ENCODE data around the gene DPP10. TPM values are rescaled to one million over a fixed set of nuclear protein-coding genes. Genes with fewer than 3 reads are reported as not detected.
A peak's percentile ranks its signal among the peaks of the same experiment; 100 is the strongest.

The DPP10 gene
- total RNA-seq, 1 donor from 2014 or later, result 1.1 TPM

- Mint-ChIP-seq H3K27me3 (ENCODE audit: low read depth, unreplicated experiment) (no peaks in the 10 kb centered on the region), H3K9me3 (ENCODE audit: unreplicated experiment) (no peaks in the 10 kb centered on the region), H3K4me3 (ENCODE audit: unreplicated experiment) (no peak overlapping the region), H3K27ac (ENCODE audit: unreplicated experiment) (no peak overlapping the region), H3K36me3 (ENCODE audit: low read depth, unreplicated experiment) (no peaks in the 10 kb centered on the region), H3K4me1 (ENCODE audit: low read depth, unreplicated experiment) (no peaks in the 10 kb centered on the region)
- Histone ChIP-seq H3K4me3 (ENCODE audit: insufficient read depth, low read depth, low read length) (no peak overlapping the region), H4K20me1 (ENCODE audit: insufficient read depth, low read length) (no peaks in the 10 kb centered on the region), H3K27ac (ENCODE audit: low read depth, low read length) (no peak overlapping the region), H3K4me2 (ENCODE audit: low read length) (no peak overlapping the region), H3K36me3 (ENCODE audit: insufficient read depth, low read length) (no peaks in the 10 kb centered on the region), H3K4me1 (ENCODE audit: insufficient read depth, low read length) (no peaks in the 10 kb centered on the region), H3K9me3 (ENCODE audit: insufficient read depth, low read depth, low read length) (peaks cover 2% of the 10 kb centered on the region), H3K79me2 (ENCODE audit: insufficient read depth, low read length) (no peaks in the 10 kb centered on the region), H3K9ac (ENCODE audit: low read length) (no peak overlapping the region), H3K27me3 (ENCODE audit: insufficient read depth, low read length) (no peaks in the 10 kb centered on the region), H2AFZ (ENCODE audit: low read depth, low read length) (no peak overlapping the region)
- DNase-seq (ENCODE audit: low read depth) (no peak), FAIRE-seq (no peak)
- TF ChIP-seq EZH2 (IDR thresholded peaks at IDR 0.05; ENCODE audit: insufficient read depth, low read length), result no peak
- no peak for TF ChIP-seq CTCF (IDR thresholded peaks at IDR 0.05; ENCODE audit: insufficient read depth, low read depth, low read length)
Measured at GRCh38 chr2:115842306-115842705, 1399.9 kb downstream of the DPP10 start.

- Histone ChIP-seq H3K79me2 (ENCODE audit: insufficient read depth, low read length) (no peaks in the 10 kb centered on the region), H3K4me2 (ENCODE audit: low read length) (no peak overlapping the region), H3K27ac (ENCODE audit: low read depth, low read length) (no peak overlapping the region), H3K27me3 (ENCODE audit: insufficient read depth, low read length) (no peaks in the 10 kb centered on the region), H4K20me1 (ENCODE audit: insufficient read depth, low read length) (no peaks in the 10 kb centered on the region), H3K4me1 (ENCODE audit: insufficient read depth, low read length) (no peaks in the 10 kb centered on the region), H3K4me3 (ENCODE audit: insufficient read depth, low read depth, low read length) (no peak overlapping the region), H3K36me3 (ENCODE audit: insufficient read depth, low read length) (no peaks in the 10 kb centered on the region), H2AFZ (ENCODE audit: low read depth, low read length) (no peak overlapping the region), H3K9me3 (ENCODE audit: insufficient read depth, low read depth, low read length) (peaks cover 7% of the 10 kb centered on the region), H3K9ac (ENCODE audit: low read length) (no peak overlapping the region)
- H3K4me3 Mint-ChIP-seq (ENCODE audit: unreplicated experiment), result no peak overlapping the region
- FAIRE-seq (no peak), DNase-seq (ENCODE audit: low read depth) (no peak)
- no peaks in the 10 kb centered on the region for H3K9me3 Mint-ChIP-seq (ENCODE audit: unreplicated experiment)
- TF ChIP-seq EZH2 (IDR thresholded peaks at IDR 0.05; ENCODE audit: insufficient read depth, low read length) (no peak), CTCF (IDR thresholded peaks at IDR 0.05; ENCODE audit: insufficient read depth, low read depth, low read length) (no peak)
- no peaks in the 10 kb centered on the region for H3K4me1 Mint-ChIP-seq (ENCODE audit: low read depth, unreplicated experiment)
- no peak overlapping the region for H3K27ac Mint-ChIP-seq (ENCODE audit: unreplicated experiment)
- H3K36me3 Mint-ChIP-seq (ENCODE audit: low read depth, unreplicated experiment), result no peaks in the 10 kb centered on the region
- no peaks in the 10 kb centered on the region for H3K27me3 Mint-ChIP-seq (ENCODE audit: low read depth, unreplicated experiment)
Measured at GRCh38 chr2:115848192-115848591, 1405.8 kb downstream of the DPP10 start.

DNA sequence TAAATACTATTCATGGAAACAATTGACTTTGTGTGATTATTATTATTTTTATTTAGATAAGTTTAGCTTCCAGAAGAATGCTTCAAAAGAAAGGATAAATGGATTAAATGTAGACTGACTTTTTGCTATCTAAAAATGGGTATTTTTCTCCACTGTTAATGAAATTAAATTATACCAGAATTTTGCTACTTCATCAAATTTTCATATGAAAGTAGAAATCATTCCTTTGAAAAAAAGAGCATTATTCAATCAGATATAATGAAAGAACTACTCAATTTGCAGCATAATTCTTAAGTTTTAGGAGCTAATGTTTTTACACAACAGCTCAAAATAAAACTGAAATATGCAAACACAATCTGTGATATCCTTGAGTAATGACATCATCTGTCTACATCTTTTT lies 1424.6 kb downstream of the DPP10 start:
- Histone ChIP-seq H3K27ac (ENCODE audit: low read depth, low read length) (no peak overlapping the region), H3K4me1 (ENCODE audit: insufficient read depth, low read length) (no peaks in the 10 kb centered on the region), H3K79me2 (ENCODE audit: insufficient read depth, low read length) (no peaks in the 10 kb centered on the region), H4K20me1 (ENCODE audit: insufficient read depth, low read length) (no peaks in the 10 kb centered on the region), H3K4me2 (ENCODE audit: low read length) (no peak overlapping the region), H2AFZ (ENCODE audit: low read depth, low read length) (no peak overlapping the region), H3K4me3 (ENCODE audit: insufficient read depth, low read depth, low read length) (no peak overlapping the region), H3K9ac (ENCODE audit: low read length) (no peak overlapping the region), H3K27me3 (ENCODE audit: insufficient read depth, low read length) (no peaks in the 10 kb centered on the region), H3K36me3 (ENCODE audit: insufficient read depth, low read length) (no peaks in the 10 kb centered on the region), H3K9me3 (ENCODE audit: insufficient read depth, low read depth, low read length) (no peaks in the 10 kb centered on the region)
- FAIRE-seq, result peak; percentile 17
- H3K27ac Mint-ChIP-seq (ENCODE audit: unreplicated experiment), result no peak overlapping the region
- no peaks in the 10 kb centered on the region for H3K36me3 Mint-ChIP-seq (ENCODE audit: low read depth, unreplicated experiment)
- no peak for DNase-seq (ENCODE audit: low read depth)
- TF ChIP-seq EZH2 (IDR thresholded peaks at IDR 0.05; ENCODE audit: insufficient read depth, low read length) (no peak), CTCF (IDR thresholded peaks at IDR 0.05; ENCODE audit: insufficient read depth, low read depth, low read length) (no peak)
- no peaks in the 10 kb centered on the region for H3K27me3 Mint-ChIP-seq (ENCODE audit: low read depth, unreplicated experiment)
- H3K9me3 Mint-ChIP-seq (ENCODE audit: unreplicated experiment), result no peaks in the 10 kb centered on the region
- no peaks in the 10 kb centered on the region for H3K4me1 Mint-ChIP-seq (ENCODE audit: low read depth, unreplicated experiment)
- no peak overlapping the region for H3K4me3 Mint-ChIP-seq (ENCODE audit: unreplicated experiment)
